Chondrocyte (in vitro differentiated cells): ENCODE measurements around the gene KRTAP19-2. TPM values are rescaled to one million over a fixed set of nuclear protein-coding genes. Genes with fewer than 3 reads are reported as not detected.

ENCODE experiments used
- DNase-seq: peaks from one replicate; pipeline ENCODE4 v3.0.0; 2021; ENCODE audit warnings: mixed read lengths, low spot score
- H3K27ac Mint-ChIP-seq: one replicate; pipeline ENCODE4 v1.8.0; 2021; ENCODE audit warnings: mild to moderate bottlenecking, moderate library complexity, mixed read lengths; ENCODE audit not compliant: unreplicated experiment
- H3K27me3 Mint-ChIP-seq: 2 replicates; pipeline ENCODE4 v1.8.0; 2021; ENCODE audit warnings: low read depth, mixed read lengths
- H3K36me3 Mint-ChIP-seq: 2 replicates; pipeline ENCODE4 v1.8.0; 2021; ENCODE audit warnings: low read depth, mixed read lengths
- H3K4me1 Mint-ChIP-seq: 2 replicates; pipeline ENCODE4 v1.8.0; 2021; ENCODE audit warnings: low read depth, mild to moderate bottlenecking, mixed read lengths
- H3K4me3 Mint-ChIP-seq: one replicate; pipeline ENCODE4 v1.8.0; 2021; ENCODE audit warnings: mild to moderate bottlenecking, moderate library complexity, mixed read lengths; ENCODE audit not compliant: unreplicated experiment
- H3K9me3 Mint-ChIP-seq: 2 replicates; pipeline ENCODE4 v1.8.0; 2021; ENCODE audit warnings: low read depth, mixed read lengths
- CTCF ChIP-seq: fragments of 200-600 bp; sonication (generic); IDR thresholded peaks from 2 replicates; pipeline ENCODE4 v1.5.0; 2021; ENCODE audit warnings: antibody characterized with exemption, mild to moderate bottlenecking, moderate library complexity
- total RNA-seq: library from RNA; stranded (reverse); gene quantifications from 3 replicates; pipeline ENCODE4 v1.2.1, GENCODE V29; 2021

The KRTAP19-2 gene
- total RNA-seq, 1 donor from 2014 or later, result not detected

GRCh38 chr21:30497065-30497464, 9.8 kb upstream of the KRTAP19-2 start, which contains the start of gene KRTAP19-4:
Gene KRTAP19-4, minus strand, starts transcription at chr21:30497165. Its CDS starts 55 bp downstream, at chr21:30497110.
- no peak for TF ChIP-seq CTCF
- Mint-ChIP-seq H3K4me1 (peaks cover 6% of the 10 kb centered on the region), H3K27ac (no peak within 1 kb of the TSS), H3K36me3 (no peaks in the 10 kb centered on the region), H3K4me3 (no peak within 1 kb of the TSS), H3K27me3 (peaks cover 1% of the 10 kb centered on the region), H3K9me3 (peaks cover 6% of the 10 kb centered on the region)
- DNase-seq, result no peak

GRCh38 chr21:30491963-30492428, 4.8 kb upstream of the KRTAP19-2 start, which contains the start of gene KRTAP19-3:
Gene KRTAP19-3, minus strand, starts transcription at chr21:30492013. Its CDS starts 56 bp downstream, at chr21:30491957.
- H3K27ac Mint-ChIP-seq, result peak within 1 kb of the TSS; percentile 41
- no peaks in the 10 kb centered on the region for H3K27me3 Mint-ChIP-seq
- H3K9me3 Mint-ChIP-seq, result peaks cover 17% of the 10 kb centered on the region
- H3K36me3 Mint-ChIP-seq, result no peaks in the 10 kb centered on the region
- H3K4me3 Mint-ChIP-seq, result no peak within 1 kb of the TSS
- TF ChIP-seq CTCF, result no peak
- peaks cover 9% of the 10 kb centered on the region for H3K4me1 Mint-ChIP-seq
- no peak for DNase-seq

- peaks cover 27% of the 10 kb centered on the region for H3K9me3 Mint-ChIP-seq
- H3K4me1 Mint-ChIP-seq, result no peaks in the 10 kb centered on the region
- no peak overlapping the region for H3K4me3 Mint-ChIP-seq
- peaks cover 1% of the 10 kb centered on the region for H3K27me3 Mint-ChIP-seq
- no peak for DNase-seq
- no peak overlapping the region for H3K27ac Mint-ChIP-seq
- no peak for TF ChIP-seq CTCF
- H3K36me3 Mint-ChIP-seq, result no peaks in the 10 kb centered on the region
These were observed 1.1 kb downstream of the KRTAP19-2 start for GRCh38 chr21:30486180-30486579.

- H3K27ac Mint-ChIP-seq, result no peak overlapping the region
- TF ChIP-seq CTCF, result no peak
- peaks cover 1% of the 10 kb centered on the region for H3K27me3 Mint-ChIP-seq
- H3K36me3 Mint-ChIP-seq, result no peaks in the 10 kb centered on the region
- no peak for DNase-seq
- H3K4me3 Mint-ChIP-seq, result no peak overlapping the region
- H3K4me1 Mint-ChIP-seq, result no peaks in the 10 kb centered on the region
- peaks cover 23% of the 10 kb centered on the region for H3K9me3 Mint-ChIP-seq
These were observed 5.1 kb downstream of the KRTAP19-2 start for GRCh38 chr21:30482130-30482529.

GRCh38 chr21:30480145-30480544, 7.1 kb downstream of the KRTAP19-2 start, which contains the start of gene KRTAP19-1:
Gene KRTAP19-1, minus strand, starts transcription at chr21:30480367. Its CDS starts 50 bp downstream, at chr21:30480317.
- Mint-ChIP-seq H3K36me3 (no peaks in the 10 kb centered on the region), H3K4me1 (no peaks in the 10 kb centered on the region), H3K4me3 (no peak within 1 kb of the TSS), H3K27me3 (peaks cover 3% of the 10 kb centered on the region), H3K9me3 (peaks cover 11% of the 10 kb centered on the region), H3K27ac (no peak within 1 kb of the TSS)
- no peak for DNase-seq
- TF ChIP-seq CTCF, result no peak
